Measurements from ENCODE around the gene KRT83.
"Not testable (repeated sequence)": the region's sequence is repeated elsewhere in the genome, so short reads cannot be mapped to it uniquely, and the experiment has no call there.

KRT83 gene

DNA sequence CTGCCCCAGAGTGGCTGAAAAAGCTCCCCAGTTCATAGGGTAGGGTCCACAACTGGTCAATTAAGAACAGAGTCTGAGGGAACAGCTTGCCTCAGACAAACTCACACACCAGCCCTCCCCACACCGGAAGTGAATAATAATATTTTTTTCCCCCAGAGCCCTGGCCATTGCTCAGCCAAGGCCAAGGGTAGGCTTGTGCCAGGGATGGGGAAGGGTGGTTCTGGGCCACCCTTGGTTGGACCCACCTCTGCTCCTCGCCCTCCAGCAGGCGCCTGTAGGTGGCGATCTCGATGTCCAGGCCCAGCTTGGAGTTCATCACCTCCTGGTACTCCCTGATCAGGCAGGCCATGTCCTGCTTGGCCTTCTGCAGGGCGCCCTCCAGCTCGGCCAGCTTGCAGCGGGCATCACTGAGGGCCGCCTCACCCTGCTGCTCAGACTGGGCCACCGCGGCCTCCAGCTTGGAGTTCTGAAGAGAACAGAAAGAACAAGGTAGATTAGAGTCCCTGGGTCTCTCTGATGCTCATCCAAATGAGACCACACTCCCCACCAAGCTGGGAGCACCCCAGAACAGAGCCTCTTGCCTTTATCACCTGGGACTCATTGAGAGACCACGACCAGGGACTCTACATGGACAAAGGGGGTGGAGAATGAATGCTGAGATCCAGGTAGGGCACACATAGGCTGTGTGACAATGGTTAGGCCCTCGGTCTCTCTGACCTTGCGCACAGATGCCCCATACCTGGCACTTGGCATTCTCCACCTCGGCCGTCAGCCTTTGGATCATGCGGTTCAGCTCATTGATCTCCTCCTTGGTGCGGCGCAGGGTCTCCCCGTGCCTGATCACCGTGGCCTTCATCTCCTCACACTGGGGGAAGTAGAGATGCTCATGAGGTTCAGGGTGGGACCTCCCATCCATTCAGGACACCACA is 34.1 kb downstream of the KRT83 start:
- DNase-seq (ENCODE audit: low read depth): not testable (repeated sequence)

DNA sequence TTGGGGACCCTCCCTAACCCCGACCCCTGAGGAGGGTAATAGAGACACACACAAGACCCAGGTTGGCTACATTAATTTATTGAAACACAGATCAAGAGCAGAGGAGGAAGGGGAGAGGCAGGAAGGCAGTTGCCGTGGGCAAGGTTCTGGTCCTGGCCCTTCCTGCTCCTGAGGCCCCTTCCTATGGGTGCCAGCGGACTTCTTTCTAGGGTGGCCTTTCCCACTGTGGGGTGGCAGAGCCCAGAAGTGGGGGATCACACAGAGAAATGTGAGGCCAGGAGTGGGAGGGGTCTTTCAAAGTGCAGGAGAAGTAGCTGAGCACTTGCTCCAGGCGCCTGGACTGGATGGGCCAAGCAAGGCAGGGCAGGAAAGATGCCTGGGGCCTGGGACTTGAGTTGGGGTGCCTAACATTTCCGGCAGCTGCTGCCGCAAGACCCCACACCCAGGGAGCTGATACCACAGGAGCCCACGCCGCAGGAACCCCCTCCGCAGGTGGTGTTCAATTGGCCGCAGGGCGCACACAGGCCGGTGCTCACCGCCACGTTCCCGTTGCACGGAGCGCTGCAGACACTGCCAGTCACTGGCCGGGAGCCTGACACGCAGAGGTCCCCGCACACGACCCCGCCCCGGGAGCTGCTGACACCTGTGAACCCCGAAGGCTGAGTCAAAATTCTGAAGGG is 35.2 kb downstream of the KRT83 start:
- DNase-seq (ENCODE audit: low read depth): no peak

DNA sequence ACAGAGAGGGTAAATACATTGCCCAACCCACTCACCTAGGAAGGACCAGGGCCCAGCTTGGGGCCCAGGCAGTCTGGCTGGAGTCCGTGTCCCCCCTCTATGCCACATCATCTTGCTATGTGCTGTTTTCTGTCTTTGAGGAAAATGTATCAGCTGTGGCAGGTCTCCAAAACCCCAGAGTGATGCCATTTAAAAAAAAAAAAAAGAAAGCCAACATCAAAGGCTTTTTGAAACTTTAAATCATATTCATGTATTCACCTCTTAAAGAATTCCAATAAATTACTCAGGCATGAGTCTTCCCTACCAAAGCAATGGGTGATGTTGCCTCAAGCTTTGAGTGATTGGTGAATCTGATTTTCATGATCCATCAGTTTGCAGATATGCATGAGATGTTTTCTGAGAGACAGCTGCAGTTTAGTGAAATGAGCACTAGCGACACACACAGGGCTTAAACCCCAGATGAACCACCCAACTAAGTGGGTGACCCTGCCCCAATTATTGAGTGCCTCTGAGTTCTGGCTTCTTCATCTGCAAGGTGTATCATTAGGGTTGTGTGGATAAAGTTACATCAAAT is 35.9 kb downstream of the KRT83 start:
- no peak for DNase-seq (ENCODE audit: low read depth)

DNA sequence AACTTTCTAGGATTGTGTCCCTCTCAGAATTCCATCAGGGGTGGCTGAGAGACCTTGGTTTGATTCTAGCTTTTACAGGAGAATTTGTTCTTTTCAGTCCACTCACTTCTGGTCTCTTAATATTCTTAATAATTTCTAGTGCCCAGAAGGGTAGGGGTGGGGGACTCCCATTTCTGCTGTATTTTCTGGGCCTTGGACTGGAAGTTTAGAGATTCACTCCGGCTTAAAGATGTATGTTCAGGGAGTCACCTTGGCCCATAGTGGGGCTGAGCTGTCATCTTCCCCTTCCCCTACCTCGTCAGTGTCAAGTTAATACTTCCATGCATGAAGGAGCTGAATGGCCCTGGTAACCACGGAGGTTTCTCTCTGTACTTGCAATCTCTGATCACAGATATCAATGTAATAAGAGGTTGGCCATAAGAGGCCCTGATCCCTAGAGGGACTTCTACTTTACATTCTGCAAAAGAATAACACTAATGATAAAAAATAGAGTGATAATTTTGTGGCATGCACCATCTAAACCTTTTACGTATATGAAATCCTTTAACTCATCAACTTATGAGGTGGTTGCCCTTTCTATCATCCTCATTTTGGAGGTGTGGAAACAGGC is 36.5 kb downstream of the KRT83 start:
- no peak for DNase-seq (ENCODE audit: low read depth)

DNA sequence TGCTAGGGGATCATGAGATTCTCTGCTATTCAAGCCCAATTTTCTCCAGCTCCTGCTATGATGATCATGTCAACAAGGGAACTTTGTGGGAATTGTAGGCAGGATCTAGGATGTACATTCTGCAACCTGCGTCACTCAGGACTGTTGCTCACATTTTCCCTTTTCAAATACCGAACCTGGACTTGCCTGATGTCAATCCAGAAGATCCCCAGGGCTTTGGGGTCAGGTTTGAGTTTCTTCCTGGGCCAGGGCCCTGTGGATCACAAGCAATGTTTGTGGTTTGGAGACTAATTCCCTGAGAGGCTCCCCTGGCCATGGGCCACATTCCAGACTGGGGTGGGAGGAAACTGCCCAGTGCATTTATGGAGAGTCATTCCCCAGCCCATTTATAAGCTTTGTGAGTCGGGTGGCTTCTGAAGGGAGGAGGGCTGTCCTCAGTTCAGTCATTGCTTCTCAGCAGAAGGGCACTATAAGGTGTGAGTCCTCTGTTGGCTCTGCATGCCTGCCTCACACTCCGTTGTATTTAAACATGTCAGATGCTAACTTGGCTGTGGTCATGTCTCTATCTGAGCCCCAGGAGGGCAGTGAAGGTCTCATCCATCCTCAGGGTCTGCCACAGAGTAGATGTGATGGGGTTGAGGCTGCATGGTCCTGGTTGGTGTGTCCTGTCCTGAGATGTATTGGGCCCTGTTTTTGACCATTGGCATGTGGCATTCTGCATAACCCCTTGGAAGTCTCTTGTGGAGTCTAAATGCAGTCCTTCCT is 40.2 kb downstream of the KRT83 start:
- no peak for DNase-seq (ENCODE audit: low read depth)

DNA sequence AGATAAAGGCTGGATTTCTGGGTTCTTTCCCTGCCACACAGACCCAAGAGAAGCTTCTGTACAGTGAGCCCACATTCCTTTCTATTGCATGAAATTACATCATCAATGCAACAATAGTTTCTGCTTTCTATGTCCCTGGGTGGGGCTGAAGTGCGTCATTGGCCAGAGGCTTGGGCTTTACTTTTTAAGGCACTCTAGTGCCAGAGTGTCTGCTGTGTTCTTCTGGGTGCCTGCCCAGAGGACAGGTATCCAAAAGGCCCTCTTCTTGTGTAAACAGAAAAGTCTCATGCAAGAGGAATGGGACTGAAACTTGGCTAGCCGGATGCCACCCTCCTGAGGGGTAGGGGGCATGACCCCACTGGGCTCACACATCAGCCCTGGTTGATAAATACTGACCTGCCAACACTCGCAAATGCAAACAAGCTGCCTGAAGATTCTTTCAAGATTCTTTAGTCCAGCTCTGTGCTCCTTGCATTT is 40.8 kb downstream of the KRT83 start:
- DNase-seq (ENCODE audit: low read depth): no peak

DNA sequence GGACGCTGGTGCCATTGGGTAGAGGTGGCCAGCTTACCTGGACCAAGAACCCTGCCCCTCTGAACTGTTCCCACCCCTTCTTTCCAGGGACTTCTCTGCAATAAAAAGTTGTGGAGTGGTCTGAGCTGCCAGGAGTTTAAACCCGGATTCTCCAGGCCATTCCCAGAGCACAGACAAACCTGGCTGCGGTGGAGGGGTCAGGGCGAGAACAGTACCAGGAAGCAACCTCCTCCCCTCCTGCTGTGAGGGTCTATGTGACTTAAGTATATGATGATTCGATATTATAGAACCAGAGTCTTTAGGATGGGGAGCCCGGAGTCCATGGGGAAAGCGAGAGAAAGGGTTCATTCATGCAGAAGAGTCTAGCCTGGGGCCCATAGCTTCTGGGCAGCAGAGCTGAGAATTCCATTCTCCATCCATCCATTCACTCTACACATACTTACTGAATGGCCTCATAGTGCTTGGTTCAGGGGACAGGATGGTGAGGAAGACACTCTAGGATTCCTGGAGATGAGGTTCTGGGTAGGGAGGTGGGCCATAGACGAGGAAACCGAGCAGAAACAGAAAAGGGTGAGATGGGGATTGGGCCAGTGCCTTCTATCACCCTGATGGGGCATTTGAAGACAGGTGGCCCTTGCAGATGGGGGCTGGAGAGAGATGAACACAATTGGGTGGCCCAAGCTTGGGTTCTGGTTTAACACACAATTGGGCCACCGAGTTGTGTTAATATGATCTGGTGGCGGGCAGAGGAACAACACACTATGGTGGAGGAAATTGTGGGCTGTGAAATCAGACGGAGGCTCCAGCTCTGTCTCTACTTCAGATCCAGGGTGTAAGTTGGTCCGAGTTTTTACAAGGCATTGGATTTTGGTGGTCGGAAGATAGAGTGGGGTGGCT is 41.5 kb downstream of the KRT83 start:
- no peak for DNase-seq (ENCODE audit: low read depth)

DNA sequence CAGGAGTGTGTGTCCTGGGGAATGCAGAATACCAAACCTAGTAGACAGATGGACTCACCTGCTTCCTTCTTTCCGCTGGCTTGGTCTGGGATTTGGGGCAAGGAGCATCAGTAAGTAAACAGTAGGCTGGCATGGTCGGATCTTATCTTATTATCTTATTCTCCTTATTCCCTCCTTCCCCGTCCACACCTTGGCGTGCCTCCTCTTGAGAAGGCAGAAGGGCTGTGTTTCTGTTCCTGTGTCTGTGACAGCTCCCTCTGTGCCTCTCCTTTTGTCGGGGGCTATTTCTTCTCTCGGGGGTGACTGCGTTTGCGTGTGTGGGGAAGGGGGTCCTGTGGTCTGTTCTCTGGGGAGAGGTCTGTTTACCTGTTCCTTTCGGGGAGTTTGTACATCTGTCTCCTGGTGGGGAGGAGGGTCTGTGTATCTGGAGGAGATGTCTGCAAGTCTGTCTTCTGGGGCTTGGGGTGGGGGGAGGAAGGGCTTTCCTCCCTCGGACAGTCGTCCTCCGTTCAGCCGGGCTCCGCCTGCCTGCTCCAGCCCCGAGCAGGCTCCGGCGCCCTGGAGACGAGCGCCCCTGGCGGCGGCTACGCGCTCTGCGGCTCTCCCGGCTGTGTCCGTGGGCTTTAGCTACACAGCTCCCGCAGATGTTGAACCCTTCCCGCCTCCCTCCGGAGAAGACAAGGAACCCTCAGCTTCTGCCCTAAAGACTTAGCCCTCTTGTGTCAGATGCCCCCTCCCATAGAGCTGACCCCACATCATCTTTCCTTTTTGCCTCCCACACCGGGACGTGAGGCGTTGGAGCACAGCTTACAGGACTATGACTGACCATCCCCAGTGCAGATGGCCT is 42.4 kb downstream of the KRT83 start:
- DNase-seq (ENCODE audit: low read depth): peak; percentile 49

DNA sequence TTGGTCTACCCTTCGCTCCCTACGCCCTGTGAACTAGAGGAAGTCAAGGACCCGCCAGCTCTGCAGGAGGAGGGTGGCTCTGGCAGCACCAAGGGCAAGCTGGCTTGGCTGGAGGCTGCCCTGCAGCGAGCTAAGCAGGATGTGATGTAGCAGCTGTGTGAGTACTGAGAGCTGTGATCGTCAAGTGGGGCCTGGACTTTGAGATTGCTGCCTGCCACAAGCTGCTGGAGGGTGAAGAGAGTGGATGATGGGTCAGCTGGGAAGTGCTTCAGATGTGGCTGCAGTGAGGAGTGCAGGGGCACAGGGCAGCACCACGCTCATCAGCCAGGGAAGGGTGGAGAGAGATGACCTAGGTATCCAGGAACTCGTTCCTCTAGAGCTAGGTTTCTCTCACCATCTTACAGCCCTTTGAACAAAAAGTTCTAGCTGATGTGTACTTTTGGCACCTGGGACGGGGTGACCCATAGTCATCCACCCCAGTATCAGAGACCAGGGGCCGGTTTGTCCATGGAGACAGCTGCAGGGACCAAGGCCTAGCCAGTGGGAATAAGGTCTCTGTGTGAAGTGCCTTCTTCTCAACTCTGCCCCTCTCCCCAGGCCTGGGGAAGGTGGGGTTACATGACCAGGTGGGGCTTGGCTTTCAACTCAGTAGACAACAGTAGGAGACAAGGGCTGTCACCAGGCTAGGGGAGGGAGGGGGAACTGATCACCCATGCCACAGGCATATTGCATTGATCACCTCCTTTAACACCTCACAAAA is 43.5 kb downstream of the KRT83 start:
- no peak for DNase-seq (ENCODE audit: low read depth)

DNA sequence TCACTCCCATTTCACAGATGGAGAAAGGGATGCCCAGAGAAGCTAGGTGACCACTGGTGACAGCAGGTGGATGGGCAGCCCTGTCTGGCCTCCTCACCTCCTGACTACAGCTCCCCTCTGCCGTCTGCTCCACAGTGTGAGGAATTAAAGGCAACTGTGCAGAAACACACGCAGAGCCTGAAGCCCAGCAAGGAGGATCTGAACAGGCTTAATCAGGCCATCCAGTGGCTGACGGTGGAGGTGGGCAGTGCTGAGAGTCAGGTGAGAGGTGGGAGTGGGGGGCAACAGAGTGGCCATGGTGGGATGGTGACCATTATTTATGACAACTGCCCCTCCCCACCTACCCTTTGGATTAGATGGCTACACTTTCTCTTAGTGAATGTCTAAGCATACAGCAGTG is 45.5 kb downstream of the KRT83 start:
- no peak for DNase-seq (ENCODE audit: low read depth)

DNA sequence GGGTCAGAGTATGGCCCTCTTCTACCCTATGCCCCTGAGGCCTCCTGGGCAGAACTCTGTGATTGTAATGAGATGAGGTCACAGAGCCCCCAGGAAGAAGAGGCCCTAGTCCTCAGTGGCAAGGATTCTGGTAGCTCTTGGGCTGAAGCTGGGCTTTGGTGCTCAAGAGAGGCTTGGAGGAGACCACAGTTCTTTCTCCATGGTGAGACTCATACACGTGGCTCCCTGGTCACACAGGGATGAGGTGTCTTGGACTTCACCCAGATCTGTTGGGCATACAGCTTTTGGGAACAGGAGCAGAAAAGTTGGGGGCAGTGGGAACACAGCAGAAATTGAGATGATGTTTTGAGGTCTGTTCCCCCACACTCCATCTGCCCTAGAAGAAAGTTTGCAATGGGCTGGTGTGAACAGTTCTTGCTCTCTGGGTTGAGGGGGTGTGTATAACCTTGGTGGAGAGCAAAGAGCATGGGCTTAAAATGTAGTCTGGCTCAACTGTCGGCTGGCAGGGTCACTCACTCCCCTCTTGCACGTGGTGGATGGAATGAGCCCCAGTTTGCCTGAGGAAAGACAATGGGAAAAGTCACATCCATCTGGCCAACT is 46.6 kb downstream of the KRT83 start, which contains the start of gene KRT86:
Gene KRT86, plus strand, starts transcription at position 125 of the 600 bp plus-strand sequence. CDS start 27,272 bp downstream, outside the sequence.
- no peak for DNase-seq (ENCODE audit: low read depth)

DNA sequence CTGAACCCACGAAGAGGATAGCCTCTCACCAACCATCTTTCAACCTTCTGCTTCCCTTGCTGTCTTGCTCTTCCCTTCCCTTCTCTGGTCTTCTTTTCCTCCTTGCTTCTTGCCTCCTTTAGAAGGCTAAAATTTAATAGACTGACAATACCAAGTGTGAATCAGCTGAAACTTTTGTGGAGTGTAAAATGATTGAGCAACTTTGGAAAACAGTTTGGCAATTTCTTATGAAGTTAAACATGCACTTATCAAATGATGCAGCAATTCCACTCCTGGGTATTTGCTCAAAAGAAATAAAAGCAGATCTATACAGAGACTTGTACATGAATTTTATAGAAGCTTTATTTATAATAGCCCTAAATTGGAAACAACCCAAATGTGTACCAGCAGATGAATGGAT is 50.0 kb downstream of the KRT83 start:
- DNase-seq (ENCODE audit: low read depth): no peak

DNA sequence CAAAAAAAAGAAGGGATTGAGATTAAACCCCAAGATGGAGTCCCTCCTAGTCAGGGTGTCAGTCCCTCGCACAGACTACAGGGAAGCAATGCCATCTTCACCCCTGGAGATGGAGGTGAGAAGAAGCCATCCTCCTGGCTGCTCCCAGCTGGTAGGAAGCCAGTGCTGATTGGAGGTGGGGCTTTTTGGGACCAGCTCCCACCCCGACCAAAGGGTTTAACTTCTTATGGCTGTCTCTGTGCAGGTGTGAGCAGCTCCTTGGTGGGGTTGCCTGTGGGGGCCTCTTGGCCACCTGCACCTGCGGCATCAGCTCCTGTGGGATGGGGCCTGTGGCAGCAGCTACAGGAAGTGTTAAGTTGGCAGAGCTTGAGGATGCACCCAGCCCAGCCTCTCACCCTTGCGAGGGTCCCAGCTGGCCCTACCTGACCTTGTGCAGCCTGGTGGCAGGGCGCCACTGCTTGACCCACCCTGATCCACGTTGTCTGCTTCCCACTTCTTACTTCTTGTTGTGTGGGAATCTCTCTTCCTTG is 50.6 kb downstream of the KRT83 start:
- DNase-seq (ENCODE audit: low read depth): no peak

DNA sequence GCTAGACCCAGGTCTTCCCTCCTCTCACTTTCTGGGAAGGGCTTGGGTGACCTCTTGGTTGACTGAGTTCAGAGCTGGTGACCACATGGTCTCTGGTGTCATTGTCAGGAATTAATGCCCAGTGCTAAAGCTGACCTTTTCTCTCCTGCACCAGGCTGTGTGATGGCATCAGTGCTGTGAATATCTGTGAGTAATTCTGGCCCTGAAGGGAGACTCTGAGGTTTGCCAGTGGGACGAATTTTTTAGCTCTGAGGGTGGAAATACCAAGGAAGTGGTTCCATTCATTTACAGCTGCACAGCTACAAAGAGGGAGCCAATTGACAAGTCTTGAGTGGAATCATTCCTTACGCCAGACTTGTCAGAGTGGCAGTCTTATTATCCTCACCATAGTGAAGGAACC is 53.0 kb downstream of the KRT83 start:
- DNase-seq (ENCODE audit: low read depth): no peak

DNA sequence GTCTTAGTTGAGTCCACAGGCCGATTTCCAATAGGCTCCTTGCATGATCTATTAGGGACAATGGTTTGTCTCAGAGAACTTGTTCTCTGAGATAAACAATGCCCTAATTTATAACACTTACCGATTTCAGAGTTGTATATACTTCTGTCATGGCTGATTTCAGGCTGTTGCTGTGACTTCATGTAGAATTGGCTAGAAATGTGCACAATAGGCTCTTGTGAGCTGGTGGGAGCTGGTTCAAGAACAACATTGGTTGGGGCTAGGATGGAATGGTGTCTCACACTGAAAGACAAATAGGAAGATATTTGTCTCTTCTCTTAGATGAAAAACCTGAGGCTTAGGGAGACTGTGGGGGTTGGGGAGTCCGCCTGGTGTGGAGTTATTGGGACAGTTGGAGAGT is 53.5 kb downstream of the KRT83 start:
- DNase-seq (ENCODE audit: low read depth): no peak

DNA sequence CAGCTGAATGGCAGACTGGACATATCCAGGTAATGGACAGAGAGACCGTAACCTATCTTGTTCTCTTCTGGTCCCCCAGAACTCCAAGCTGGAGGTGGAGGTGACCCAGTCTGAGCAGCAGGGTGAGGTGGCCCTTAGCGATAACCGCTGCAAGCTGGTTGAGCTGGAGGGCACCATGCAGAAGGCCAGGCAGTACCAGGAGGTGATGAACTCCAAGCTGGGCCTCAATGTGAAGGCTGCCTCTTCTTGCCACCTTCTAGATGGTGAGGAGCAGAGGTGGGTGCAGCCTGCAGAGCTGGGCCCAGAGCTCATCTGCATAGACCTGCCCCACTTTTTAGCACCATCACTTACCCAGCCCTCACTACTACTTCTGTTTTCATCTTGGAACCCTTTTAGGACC is 53.9 kb downstream of the KRT83 start:
- no peak for DNase-seq (ENCODE audit: low read depth)

DNA sequence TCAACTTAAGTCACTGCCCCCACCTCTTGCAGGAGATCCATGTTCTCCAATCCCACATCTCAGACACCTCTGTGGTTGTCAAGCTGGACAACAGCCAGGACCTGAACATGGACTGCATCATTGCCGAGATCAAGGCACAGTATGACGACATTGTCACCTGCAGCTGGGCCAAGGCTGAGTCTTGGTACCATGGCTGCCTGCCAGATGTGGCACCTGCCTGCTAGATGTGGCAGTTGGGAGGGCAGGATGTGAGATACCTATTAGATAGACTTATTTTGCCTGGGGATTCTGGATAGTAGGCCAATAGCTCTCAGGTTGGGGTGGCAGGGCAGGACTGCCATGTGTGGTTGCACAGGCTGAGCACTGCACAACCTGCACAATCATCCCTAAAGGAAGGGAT is 54.7 kb downstream of the KRT83 start:
- no peak for DNase-seq (ENCODE audit: low read depth)

DNA sequence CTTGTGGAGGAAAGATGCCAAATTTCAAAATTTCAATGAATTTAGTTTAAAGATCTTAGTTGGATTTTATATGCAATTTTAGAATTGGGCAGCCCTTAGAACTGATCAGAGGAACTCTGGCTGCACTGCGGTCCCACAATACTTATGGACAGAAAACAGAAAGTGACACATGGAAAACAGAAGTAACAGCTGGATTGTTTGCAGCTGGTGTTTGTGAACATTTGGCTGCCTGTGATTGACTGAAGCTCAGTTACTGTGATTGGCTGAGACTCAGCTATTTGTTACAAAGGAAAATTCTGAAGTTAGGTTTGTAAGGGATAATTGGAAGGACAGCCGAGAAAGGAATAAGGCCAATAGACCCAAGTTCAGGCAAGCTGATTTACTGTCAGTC is 56.8 kb downstream of the KRT83 start:
- DNase-seq (ENCODE audit: low read depth): no peak
